HepG2 (cell line): ENCODE results near the gene DHCR7. TPM values are rescaled to one million over a fixed set of nuclear protein-coding genes. Genes with fewer than 3 reads are reported as not detected.

Experiments
- FOXA1 ChIP-seq, 2 experiments: fragments of 450-650 bp in 1 of 2; sonication (generic) in 1 of 2; formaldehyde crosslinking in 1 of 2; IDR thresholded peaks; 2 replicates each; pipeline versions ENCODE4 v1.4.0 to v1.6.1; 2016 to 2020; ENCODE audit warnings: missing genetic modification reagents in 1 of 2
- HDAC6 ChIP-seq: fragments of 200-600 bp; sonication (generic); IDR thresholded peaks from 2 replicates; pipeline ENCODE4 v1.7.0; 2017; ENCODE audit warnings: mild to moderate bottlenecking, antibody characterized with exemption, low read length, low read depth
- MAFG ChIP-seq: sonication (generic); formaldehyde crosslinking; IDR thresholded peaks from 2 replicates; pipeline ENCODE4 v1.5.1; 2020; ENCODE audit warnings: mild to moderate bottlenecking, missing genetic modification reagents
- MEIS2 ChIP-seq: sonication (generic); formaldehyde crosslinking; IDR thresholded peaks from 2 replicates; pipeline ENCODE4 v1.9.0; 2021; ENCODE audit warnings: mild to moderate bottlenecking, missing genetic modification reagents
- NR2C2 ChIP-seq: sonication (generic); formaldehyde crosslinking; IDR thresholded peaks from 2 replicates; pipeline ENCODE4 v1.4.0; 2020; ENCODE audit warnings: missing genetic modification reagents, mild to moderate bottlenecking, moderate library complexity, borderline replicate concordance
- ZNF781 ChIP-seq: sonication (generic); formaldehyde crosslinking; IDR thresholded peaks from 2 replicates; pipeline ENCODE4 v1.5.1; 2020; ENCODE audit warnings: borderline replicate concordance, mild to moderate bottlenecking, missing genetic modification reagents; ENCODE audit errors: not compliant biosample characterization
- polyA plus RNA-seq, 8 experiments: library from polyadenylated mRNA; depleted of rRNA in 3 of 8; stranded (reverse) in 7 of 8; unstranded in 1 of 8; fragments of >200 nt; fragmentation: Illumina TruSeq in 4 of 8; extraction: Trizol in 4 of 8; gene quantifications; 2 replicates each; pipeline versions ENCODE4 v1.2.1 to v1.2.3, GENCODE V29; 2011 to 2016; ENCODE audit warnings: low read depth in 4 of 8, missing spikeins in 1 of 8, mixed read lengths in 1 of 8; ENCODE audit not compliant: insufficient read depth in 1 of 8
- total RNA-seq, 5 experiments: library from RNA; depleted of rRNA; stranded (reverse); fragments of >200 nt; fragmentation: Illumina TruSeq; extraction: Trizol; gene quantifications; 2 replicates each; pipeline ENCODE4 v1.2.3, GENCODE V29; 2016; ENCODE audit warnings: low read depth in 1 of 5
- TF ChIP-seq, protein P1 (sequence below): sonication (generic); formaldehyde crosslinking; IDR thresholded peaks from 2 replicates; pipeline ENCODE4 v1.9.0; 2021; ENCODE audit warnings: missing genetic modification reagents, borderline replicate concordance
- TF ChIP-seq, protein P2 (sequence below): sonication (generic); formaldehyde crosslinking; IDR thresholded peaks from 2 replicates; pipeline ENCODE4 v1.5.1; 2020; ENCODE audit warnings: mild to moderate bottlenecking, missing genetic modification reagents, moderate library complexity
- TF ChIP-seq, protein P3 (sequence below): sonication (generic); formaldehyde crosslinking; IDR thresholded peaks from 2 replicates; pipeline ENCODE4 v1.5.0; 2020; ENCODE audit warnings: mild to moderate bottlenecking, missing genetic modification reagents
- TF ChIP-seq, protein P4 (sequence below): sonication (generic); formaldehyde crosslinking; IDR thresholded peaks from 2 replicates; pipeline ENCODE4 v1.5.0; 2020; ENCODE audit warnings: mild to moderate bottlenecking, missing genetic modification reagents, borderline replicate concordance
- TF ChIP-seq, protein P5 (sequence below): sonication (generic); formaldehyde crosslinking; IDR thresholded peaks from 2 replicates; pipeline ENCODE4; 2020; ENCODE audit warnings: missing genetic modification reagents, mild to moderate bottlenecking, borderline replicate concordance

The DHCR7 gene
- total and polyA plus RNA-seq, 2 of the 13 experiments (the other 11 are each of a cell fraction or from before 2014, with no cell fraction given) = 96.0 to 143 TPM

DNA sequence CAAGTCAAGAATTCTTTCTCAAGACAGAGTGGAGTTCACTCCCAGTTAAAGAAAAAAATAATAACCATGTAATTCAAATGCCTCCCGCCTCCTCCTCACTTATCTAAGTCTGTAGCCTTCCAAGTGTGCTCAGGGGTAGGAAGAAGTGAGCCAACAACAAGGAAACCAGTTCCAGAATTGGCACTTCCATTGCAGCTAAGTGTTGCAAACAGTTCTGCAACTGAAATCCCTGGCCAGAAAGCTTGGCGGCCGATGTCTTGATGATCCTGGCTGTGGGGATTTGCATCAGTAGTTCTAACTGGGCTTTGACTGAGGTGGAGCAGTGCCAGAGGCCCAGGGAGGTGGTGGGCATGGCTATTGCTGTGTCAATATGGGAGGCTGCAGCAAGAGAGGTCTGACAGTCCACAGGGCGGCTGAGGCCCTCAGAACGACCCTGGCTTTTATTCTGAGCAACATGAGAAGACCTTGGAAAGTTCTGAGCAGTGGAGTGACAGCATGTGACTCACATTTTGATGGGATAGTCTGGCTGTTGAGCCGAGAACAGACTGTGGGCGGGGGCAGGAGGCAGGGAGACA lies 19.2 kb downstream of the DHCR7 start (continued):
- TF ChIP-seq, protein P1, sequence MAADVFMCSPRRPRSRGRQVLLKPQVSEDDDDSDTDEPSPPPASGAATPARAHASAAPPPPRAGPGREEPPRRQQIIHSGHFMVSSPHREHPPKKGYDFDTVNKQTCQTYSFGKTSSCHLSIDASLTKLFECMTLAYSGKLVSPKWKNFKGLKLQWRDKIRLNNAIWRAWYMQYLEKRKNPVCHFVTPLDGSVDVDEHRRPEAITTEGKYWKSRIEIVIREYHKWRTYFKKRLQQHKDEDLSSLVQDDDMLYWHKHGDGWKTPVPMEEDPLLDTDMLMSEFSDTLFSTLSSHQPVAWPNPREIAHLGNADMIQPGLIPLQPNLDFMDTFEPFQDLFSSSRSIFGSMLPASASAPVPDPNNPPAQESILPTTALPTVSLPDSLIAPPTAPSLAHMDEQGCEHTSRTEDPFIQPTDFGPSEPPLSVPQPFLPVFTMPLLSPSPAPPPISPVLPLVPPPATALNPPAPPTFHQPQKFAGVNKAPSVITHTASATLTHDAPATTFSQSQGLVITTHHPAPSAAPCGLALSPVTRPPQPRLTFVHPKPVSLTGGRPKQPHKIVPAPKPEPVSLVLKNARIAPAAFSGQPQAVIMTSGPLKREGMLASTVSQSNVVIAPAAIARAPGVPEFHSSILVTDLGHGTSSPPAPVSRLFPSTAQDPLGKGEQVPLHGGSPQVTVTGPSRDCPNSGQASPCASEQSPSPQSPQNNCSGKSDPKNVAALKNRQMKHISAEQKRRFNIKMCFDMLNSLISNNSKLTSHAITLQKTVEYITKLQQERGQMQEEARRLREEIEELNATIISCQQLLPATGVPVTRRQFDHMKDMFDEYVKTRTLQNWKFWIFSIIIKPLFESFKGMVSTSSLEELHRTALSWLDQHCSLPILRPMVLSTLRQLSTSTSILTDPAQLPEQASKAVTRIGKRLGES (CRISPR knock-in tag) = no peak
- no peak for TF ChIP-seq ZNF781 (CRISPR knock-in tag)
- no peak for TF ChIP-seq HDAC6
- TF ChIP-seq FOXA1 (IDR thresholded peaks at IDR 0.05) = no peak
- peak; percentile 82 for TF ChIP-seq FOXA1 (CRISPR knock-in tag; IDR thresholded peaks at IDR 0.05)
- TF ChIP-seq, protein P2, sequence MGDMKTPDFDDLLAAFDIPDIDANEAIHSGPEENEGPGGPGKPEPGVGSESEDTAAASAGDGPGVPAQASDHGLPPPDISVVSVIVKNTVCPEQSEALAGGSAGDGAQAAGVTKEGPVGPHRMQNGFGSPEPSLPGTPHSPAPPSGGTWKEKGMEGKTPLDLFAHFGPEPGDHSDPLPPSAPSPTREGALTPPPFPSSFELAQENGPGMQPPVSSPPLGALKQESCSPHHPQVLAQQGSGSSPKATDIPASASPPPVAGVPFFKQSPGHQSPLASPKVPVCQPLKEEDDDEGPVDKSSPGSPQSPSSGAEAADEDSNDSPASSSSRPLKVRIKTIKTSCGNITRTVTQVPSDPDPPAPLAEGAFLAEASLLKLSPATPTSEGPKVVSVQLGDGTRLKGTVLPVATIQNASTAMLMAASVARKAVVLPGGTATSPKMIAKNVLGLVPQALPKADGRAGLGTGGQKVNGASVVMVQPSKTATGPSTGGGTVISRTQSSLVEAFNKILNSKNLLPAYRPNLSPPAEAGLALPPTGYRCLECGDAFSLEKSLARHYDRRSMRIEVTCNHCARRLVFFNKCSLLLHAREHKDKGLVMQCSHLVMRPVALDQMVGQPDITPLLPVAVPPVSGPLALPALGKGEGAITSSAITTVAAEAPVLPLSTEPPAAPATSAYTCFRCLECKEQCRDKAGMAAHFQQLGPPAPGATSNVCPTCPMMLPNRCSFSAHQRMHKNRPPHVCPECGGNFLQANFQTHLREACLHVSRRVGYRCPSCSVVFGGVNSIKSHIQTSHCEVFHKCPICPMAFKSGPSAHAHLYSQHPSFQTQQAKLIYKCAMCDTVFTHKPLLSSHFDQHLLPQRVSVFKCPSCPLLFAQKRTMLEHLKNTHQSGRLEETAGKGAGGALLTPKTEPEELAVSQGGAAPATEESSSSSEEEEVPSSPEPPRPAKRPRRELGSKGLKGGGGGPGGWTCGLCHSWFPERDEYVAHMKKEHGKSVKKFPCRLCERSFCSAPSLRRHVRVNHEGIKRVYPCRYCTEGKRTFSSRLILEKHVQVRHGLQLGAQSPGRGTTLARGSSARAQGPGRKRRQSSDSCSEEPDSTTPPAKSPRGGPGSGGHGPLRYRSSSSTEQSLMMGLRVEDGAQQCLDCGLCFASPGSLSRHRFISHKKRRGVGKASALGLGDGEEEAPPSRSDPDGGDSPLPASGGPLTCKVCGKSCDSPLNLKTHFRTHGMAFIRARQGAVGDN (CRISPR knock-in tag) = peak; percentile 66
- TF ChIP-seq, protein P3, sequence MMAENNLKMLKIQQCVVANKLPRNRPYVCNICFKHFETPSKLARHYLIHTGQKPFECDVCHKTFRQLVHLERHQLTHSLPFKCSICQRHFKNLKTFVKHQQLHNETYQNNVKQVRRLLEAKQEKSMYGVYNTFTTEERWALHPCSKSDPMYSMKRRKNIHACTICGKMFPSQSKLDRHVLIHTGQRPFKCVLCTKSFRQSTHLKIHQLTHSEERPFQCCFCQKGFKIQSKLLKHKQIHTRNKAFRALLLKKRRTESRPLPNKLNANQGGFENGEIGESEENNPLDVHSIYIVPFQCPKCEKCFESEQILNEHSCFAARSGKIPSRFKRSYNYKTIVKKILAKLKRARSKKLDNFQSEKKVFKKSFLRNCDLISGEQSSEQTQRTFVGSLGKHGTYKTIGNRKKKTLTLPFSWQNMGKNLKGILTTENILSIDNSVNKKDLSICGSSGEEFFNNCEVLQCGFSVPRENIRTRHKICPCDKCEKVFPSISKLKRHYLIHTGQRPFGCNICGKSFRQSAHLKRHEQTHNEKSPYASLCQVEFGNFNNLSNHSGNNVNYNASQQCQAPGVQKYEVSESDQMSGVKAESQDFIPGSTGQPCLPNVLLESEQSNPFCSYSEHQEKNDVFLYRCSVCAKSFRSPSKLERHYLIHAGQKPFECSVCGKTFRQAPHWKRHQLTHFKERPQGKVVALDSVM (CRISPR knock-in tag) = peak; percentile 81
- TF ChIP-seq NR2C2 = no peak
- TF ChIP-seq MEIS2 (CRISPR knock-in tag) = no peak
- TF ChIP-seq, protein P4, sequence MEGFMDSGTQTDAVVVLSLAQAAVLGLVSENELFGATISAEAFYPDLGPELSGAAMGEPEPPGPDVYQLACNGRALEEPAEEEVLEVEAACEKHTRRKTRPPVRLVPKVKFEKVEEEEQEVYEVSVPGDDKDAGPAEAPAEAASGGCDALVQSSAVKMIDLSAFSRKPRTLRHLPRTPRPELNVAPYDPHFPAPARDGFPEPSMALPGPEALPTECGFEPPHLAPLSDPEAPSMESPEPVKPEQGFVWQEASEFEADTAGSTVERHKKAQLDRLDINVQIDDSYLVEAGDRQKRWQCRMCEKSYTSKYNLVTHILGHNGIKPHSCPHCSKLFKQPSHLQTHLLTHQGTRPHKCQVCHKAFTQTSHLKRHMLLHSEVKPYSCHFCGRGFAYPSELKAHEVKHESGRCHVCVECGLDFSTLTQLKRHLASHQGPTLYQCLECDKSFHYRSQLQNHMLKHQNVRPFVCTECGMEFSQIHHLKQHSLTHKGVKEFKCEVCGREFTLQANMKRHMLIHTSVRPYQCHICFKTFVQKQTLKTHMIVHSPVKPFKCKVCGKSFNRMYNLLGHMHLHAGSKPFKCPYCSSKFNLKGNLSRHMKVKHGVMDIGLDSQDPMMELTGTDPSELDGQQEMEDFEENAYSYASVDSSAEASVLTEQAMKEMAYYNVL = no peak
- TF ChIP-seq, protein P5, sequence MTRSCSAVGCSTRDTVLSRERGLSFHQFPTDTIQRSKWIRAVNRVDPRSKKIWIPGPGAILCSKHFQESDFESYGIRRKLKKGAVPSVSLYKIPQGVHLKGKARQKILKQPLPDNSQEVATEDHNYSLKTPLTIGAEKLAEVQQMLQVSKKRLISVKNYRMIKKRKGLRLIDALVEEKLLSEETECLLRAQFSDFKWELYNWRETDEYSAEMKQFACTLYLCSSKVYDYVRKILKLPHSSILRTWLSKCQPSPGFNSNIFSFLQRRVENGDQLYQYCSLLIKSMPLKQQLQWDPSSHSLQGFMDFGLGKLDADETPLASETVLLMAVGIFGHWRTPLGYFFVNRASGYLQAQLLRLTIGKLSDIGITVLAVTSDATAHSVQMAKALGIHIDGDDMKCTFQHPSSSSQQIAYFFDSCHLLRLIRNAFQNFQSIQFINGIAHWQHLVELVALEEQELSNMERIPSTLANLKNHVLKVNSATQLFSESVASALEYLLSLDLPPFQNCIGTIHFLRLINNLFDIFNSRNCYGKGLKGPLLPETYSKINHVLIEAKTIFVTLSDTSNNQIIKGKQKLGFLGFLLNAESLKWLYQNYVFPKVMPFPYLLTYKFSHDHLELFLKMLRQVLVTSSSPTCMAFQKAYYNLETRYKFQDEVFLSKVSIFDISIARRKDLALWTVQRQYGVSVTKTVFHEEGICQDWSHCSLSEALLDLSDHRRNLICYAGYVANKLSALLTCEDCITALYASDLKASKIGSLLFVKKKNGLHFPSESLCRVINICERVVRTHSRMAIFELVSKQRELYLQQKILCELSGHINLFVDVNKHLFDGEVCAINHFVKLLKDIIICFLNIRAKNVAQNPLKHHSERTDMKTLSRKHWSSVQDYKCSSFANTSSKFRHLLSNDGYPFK (CRISPR knock-in tag) = no peak
- no peak for TF ChIP-seq MAFG (CRISPR knock-in tag)
